ENCODE results near the gene SASH1. TPM values are rescaled to one million over a fixed set of nuclear protein-coding genes. Genes with fewer than 3 reads are reported as not detected.

SASH1 gene
- total and polyA plus RNA-seq, 2 donors (not counting 3 experiments of a cell fraction or from before 2014, with no cell fraction given), result 18.5 to 103 TPM

DNA sequence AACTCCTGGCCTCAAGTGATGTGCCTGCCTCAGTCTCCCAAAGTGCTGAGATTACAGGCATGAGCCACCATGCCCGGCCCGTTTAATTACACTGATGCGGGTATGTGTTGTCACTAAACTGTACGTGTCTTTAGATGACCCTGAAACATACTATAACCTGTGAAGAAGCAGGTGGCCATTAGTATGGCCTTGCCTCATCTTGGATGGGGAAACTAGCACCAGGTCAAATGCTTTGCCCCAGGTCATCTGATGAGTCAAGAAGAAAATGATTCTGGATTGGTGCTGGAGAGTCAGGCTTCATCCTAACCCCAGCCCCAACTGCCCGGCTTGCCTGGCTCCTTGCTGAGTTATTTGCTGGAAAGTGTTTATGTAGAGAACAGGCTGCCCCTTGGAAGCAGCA, 2.9 kb upstream of the SASH1 start:
- Histone ChIP-seq H3K9me1 (replicated peaks; ENCODE audit: control insufficient read depth, extremely low read depth, insufficient read depth, low read length) (no peaks in the 10 kb centered on the region), H3K27me3 (ENCODE audit: control insufficient read depth in 2 of 2, insufficient read depth in 2 of 2, low read length in 2 of 2) (no peaks in the 10 kb centered on the region), H3K36me3 (ENCODE audit: control insufficient read depth in 2 of 2, extremely low read depth in 1 of 2, insufficient read depth in 2 of 2, low read length in 2 of 2) (no peaks in the 10 kb centered on the region), H3K4me1 (ENCODE audit: control insufficient read depth, extremely low read depth, insufficient read depth, low read length) (peaks cover 26% of the 10 kb centered on the region), H3K4me2 (ENCODE audit: insufficient read depth, low read length) (no peak overlapping the region), H3K79me2 (ENCODE audit: control insufficient read depth, insufficient read depth, low read length) (peaks cover 43% of the 10 kb centered on the region), H2AFZ (ENCODE audit: low read depth, low read length) (no peak overlapping the region), H3K9me3 (replicated peaks; ENCODE audit: control insufficient read depth, insufficient read depth, low read length) (no peaks in the 10 kb centered on the region), H4K20me1 (replicated peaks; ENCODE audit: control insufficient read depth, extremely low read depth, insufficient read depth, low read length) (no peaks in the 10 kb centered on the region), H3K4me3 (replicated peaks in 1 of 3; ENCODE audit: insufficient read depth in 1 of 3, low read depth in 1 of 3, low read length in 3 of 3) (no peak overlapping the region), H3K9ac (replicated peaks; ENCODE audit: extremely low read depth, insufficient read depth, low read length) (no peak overlapping the region), H3K27ac (ENCODE audit: insufficient read depth, low read depth, low read length) (no peak overlapping the region)
- dilution Hi-C loops (cut with MboI; ENCODE audit: extremely low pct_ligation_motif_present, low sequenced_read_pairs) (no loop called here), intact Hi-C loops (cut with micrococcal nuclease) (loop anchor here (1.0 to 5.0 kb wide), 4 partner anchors 8 to 832 kb away; partner anchors contain the start of gene SAMD5)
- FAIRE-seq, result no peak
- TF ChIP-seq, protein P1, sequence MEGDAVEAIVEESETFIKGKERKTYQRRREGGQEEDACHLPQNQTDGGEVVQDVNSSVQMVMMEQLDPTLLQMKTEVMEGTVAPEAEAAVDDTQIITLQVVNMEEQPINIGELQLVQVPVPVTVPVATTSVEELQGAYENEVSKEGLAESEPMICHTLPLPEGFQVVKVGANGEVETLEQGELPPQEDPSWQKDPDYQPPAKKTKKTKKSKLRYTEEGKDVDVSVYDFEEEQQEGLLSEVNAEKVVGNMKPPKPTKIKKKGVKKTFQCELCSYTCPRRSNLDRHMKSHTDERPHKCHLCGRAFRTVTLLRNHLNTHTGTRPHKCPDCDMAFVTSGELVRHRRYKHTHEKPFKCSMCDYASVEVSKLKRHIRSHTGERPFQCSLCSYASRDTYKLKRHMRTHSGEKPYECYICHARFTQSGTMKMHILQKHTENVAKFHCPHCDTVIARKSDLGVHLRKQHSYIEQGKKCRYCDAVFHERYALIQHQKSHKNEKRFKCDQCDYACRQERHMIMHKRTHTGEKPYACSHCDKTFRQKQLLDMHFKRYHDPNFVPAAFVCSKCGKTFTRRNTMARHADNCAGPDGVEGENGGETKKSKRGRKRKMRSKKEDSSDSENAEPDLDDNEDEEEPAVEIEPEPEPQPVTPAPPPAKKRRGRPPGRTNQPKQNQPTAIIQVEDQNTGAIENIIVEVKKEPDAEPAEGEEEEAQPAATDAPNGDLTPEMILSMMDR (IDR thresholded peaks at IDR 0.05; ENCODE audit: extremely low read depth in 1 of 2, insufficient read depth in 1 of 2, low read depth in 1 of 2, low read length in 2 of 2), result no peak
- DNase-seq (ENCODE audit: low read depth, low spot score), result no peak
- POLR2A ChIA-PET, result no interaction called here
- BruUV-seq (replicated peaks), result no TSS peak
- CTCF ChIA-PET, result interaction anchor here (1.2 kb wide), 1 partner anchor 10 kb away, joined by 5 read pairs; no protein-coding TSS in a partner anchor

DNA sequence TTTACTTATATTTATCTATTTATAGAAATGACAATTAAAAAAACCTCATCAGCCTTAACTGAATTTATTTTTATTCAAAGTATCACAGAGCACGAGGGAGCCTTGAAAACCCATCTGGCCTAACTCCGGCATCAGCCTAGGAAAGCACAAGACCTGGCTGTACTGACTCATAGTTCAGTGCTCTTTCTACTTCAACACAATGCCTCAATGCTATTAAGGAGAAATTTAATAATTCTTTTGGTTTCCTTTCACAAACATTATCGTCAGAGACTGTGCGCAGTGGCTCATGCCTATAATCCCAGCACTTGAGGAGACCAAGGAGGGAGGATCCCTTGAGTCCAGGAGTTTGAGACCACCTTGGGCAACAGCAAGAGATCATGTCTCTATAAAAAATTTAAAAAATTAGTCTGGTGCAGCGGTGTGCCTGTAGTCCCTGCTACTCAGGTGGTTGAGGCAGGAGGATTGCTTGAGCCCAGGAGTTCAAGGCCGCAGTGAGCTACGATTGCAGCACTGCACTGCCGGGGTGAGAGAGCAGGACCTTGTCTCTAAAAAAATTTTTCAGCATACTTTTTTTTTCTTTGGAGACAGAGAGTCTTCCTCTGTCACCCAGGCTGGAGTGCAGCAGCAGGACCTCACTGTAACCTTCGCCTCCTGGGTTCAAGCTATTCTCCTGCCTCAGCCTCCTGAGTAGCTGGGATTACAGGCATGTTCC, 1.9 kb upstream of the SASH1 start:
- H3K4me3 ChIP-seq (replicated peaks in 1 of 3; ENCODE audit: insufficient read depth in 1 of 3, low read depth in 1 of 3, low read length in 3 of 3), result no peak overlapping the region
- H2AFZ ChIP-seq (ENCODE audit: low read depth, low read length), result no peak overlapping the region
- TF ChIP-seq POLR2AphosphoS5 (IDR thresholded peaks at IDR 0.05; ENCODE audit: insufficient read depth, low read depth, low read length) (no peak), POLR2A (IDR thresholded peaks at IDR 0.05; ENCODE audit: low read depth, low read length) (no peak), GATA2 (IDR thresholded peaks at IDR 0.05; ENCODE audit: insufficient read depth, insufficient read length, low read depth, low read length) (no peak), FOS (IDR thresholded peaks at IDR 0.05; ENCODE audit: borderline replicate concordance, insufficient read depth, low read length) (peak; percentile 77), JUN (IDR thresholded peaks at IDR 0.05; ENCODE audit: borderline replicate concordance, insufficient read depth, insufficient read length, low read depth) (peak; percentile 34), EZH2 (IDR thresholded peaks at IDR 0.05; ENCODE audit: borderline replicate concordance, low read depth, low read length, severe bottlenecking) (no peak), MYC (IDR thresholded peaks at IDR 0.05; ENCODE audit: low read depth, low read length) (no peak)
- TF ChIP-seq, protein P1 (IDR thresholded peaks at IDR 0.05; ENCODE audit: extremely low read depth in 1 of 2, insufficient read depth in 1 of 2, low read depth in 1 of 2, low read length in 2 of 2), result no peak
- TF ChIP-seq, protein P2, sequence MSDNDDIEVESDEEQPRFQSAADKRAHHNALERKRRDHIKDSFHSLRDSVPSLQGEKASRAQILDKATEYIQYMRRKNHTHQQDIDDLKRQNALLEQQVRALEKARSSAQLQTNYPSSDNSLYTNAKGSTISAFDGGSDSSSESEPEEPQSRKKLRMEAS (IDR thresholded peaks at IDR 0.05; ENCODE audit: insufficient read depth, insufficient read length), result no peak
- H3K9me3 ChIP-seq (replicated peaks; ENCODE audit: control insufficient read depth, insufficient read depth, low read length), result no peaks in the 10 kb centered on the region
- peaks cover 53% of the 10 kb centered on the region for H3K79me2 ChIP-seq (ENCODE audit: control insufficient read depth, insufficient read depth, low read length)
- dilution Hi-C loops (cut with MboI; ENCODE audit: extremely low pct_ligation_motif_present, low sequenced_read_pairs), result no loop called here
- BruUV-seq (replicated peaks), result no TSS peak
- peak overlapping the region; percentile 93 for H3K9ac ChIP-seq (replicated peaks; ENCODE audit: extremely low read depth, insufficient read depth, low read length)
- peak; percentile 80 for DNase-seq (ENCODE audit: low read depth, low spot score)
- peaks cover 35% of the 10 kb centered on the region for H3K4me1 ChIP-seq (ENCODE audit: control insufficient read depth, extremely low read depth, insufficient read depth, low read length)
- H4K20me1 ChIP-seq (replicated peaks; ENCODE audit: control insufficient read depth, extremely low read depth, insufficient read depth, low read length), result no peaks in the 10 kb centered on the region
- H3K36me3 ChIP-seq (ENCODE audit: control insufficient read depth in 2 of 2, extremely low read depth in 1 of 2, insufficient read depth in 2 of 2, low read length in 2 of 2), result no peaks in the 10 kb centered on the region
- H3K27me3 ChIP-seq (ENCODE audit: control insufficient read depth in 2 of 2, insufficient read depth in 2 of 2, low read length in 2 of 2), result no peaks in the 10 kb centered on the region
- intact Hi-C loops (cut with micrococcal nuclease), result loop anchor here (1.0 to 5.0 kb wide), 4 partner anchors 9 to 833 kb away; partner anchors contain the start of gene SAMD5
- H3K27ac ChIP-seq (ENCODE audit: insufficient read depth, low read depth, low read length), result peak overlapping the region; percentile 94
- ChIA-PET POLR2A (no interaction called here), CTCF (interaction anchor here (1.1 to 1.9 kb wide), 2 partner anchors 161 to 163 kb away, joined by 3 to 6 read pairs; no protein-coding TSS in a partner anchor)
- H3K4me2 ChIP-seq (ENCODE audit: insufficient read depth, low read length), result peak overlapping the region; percentile 16
- H3K9me1 ChIP-seq (replicated peaks; ENCODE audit: control insufficient read depth, extremely low read depth, insufficient read depth, low read length), result no peaks in the 10 kb centered on the region
- peak; percentile 74 for FAIRE-seq

Data from endothelial cell of umbilical vein (primary cell).